Nephron (organoid): ENCODE data around the gene KCNG1.

Source experiments
- H3K27ac Mint-ChIP-seq, 3 experiments: 2 replicates each; pipeline ENCODE4 v1.8.0; 2020; ENCODE audit warnings: mixed read lengths in 3 of 3, mild to moderate bottlenecking in 2 of 3, moderate library complexity in 1 of 3
- H3K27me3 Mint-ChIP-seq: 2 replicates; pipeline ENCODE4 v1.8.0; 2021; ENCODE audit warnings: low read depth, mild to moderate bottlenecking, moderate library complexity, mixed read lengths
- H3K36me3 Mint-ChIP-seq: 2 replicates; pipeline ENCODE4 v1.8.0; 2020; ENCODE audit warnings: low read depth, mixed read lengths
- H3K4me1 Mint-ChIP-seq: 2 replicates; pipeline ENCODE4 v1.8.0; 2020; ENCODE audit warnings: mixed read lengths
- H3K4me3 Mint-ChIP-seq, 3 experiments: 2 replicates each; pipeline ENCODE4 v1.8.0; 2020; ENCODE audit warnings: mild to moderate bottlenecking in 3 of 3, mixed read lengths in 3 of 3, moderate library complexity in 2 of 3
- H3K9me3 Mint-ChIP-seq: 2 replicates; pipeline ENCODE4 v1.8.0; 2020; ENCODE audit warnings: mixed read lengths
- CTCF ChIP-seq, 3 experiments: fragments of 200-600 bp; sonication (generic); IDR thresholded peaks; one replicate each; pipeline ENCODE4 v1.5.0; 2021; ENCODE audit warnings: antibody characterized with exemption in 3 of 3; ENCODE audit not compliant: unreplicated experiment in 3 of 3

KCNG1 gene

GRCh38 chr20:51061418-51062045 lies 38.6 kb upstream of the KCNG1 start:
- H3K36me3 Mint-ChIP-seq: no peaks in the 10 kb centered on the region
- H3K4me1 Mint-ChIP-seq: no peaks in the 10 kb centered on the region
- no peak overlapping the region for H3K27ac Mint-ChIP-seq
- no peak overlapping the region for H3K4me3 Mint-ChIP-seq
- TF ChIP-seq CTCF (IDR thresholded peaks at IDR 0.05; ENCODE audit: unreplicated experiment in 3 of 3): no peak
- no peaks in the 10 kb centered on the region for H3K9me3 Mint-ChIP-seq
- peaks cover 30% of the 10 kb centered on the region for H3K27me3 Mint-ChIP-seq

DNA sequence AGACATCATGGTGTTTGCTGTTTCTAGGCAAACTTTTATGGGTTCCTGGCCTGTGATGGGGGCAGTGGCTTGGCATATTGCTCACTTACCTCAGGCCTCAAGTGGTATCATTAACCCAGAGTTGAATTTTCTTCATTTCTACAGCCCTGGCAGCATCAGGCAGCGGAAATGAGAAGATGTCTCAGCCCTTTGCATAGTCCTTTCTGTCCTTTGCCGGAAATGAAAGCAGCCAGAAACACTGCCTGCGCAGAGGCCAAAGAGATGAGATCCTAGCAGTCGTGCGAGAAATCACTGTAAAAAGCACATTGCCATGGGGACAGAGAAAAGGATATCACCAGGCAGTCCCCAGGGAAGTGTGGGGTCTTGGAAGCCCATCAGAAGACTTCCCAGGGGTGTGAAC lies 37.4 kb upstream of the KCNG1 start:
- no peaks in the 10 kb centered on the region for H3K36me3 Mint-ChIP-seq
- no peak for TF ChIP-seq CTCF (IDR thresholded peaks at IDR 0.05; ENCODE audit: unreplicated experiment in 3 of 3)
- H3K27me3 Mint-ChIP-seq: peaks cover 30% of the 10 kb centered on the region
- H3K9me3 Mint-ChIP-seq: no peaks in the 10 kb centered on the region
- H3K4me3 Mint-ChIP-seq: no peak overlapping the region
- H3K27ac Mint-ChIP-seq: no peak overlapping the region
- H3K4me1 Mint-ChIP-seq: no peaks in the 10 kb centered on the region

DNA sequence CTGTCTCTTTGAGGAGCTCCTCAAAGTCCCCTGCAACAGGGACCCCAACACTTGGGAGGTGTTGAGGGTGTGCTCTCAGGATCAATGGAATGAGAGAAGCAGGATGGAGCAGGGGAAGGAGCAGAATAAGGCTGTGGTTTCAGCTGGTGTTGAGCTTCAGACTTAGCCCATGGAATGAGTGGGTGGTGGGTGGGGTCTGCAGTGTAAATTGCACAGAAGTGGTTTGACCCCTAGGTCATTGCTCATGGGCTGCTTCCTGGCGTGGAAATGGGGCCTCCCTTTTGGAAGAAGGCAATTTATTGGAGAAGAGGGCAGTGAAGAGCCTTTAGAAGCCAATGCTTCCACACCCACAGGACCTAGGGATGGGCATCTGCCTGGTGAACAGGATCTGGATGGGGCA lies 37.0 kb upstream of the KCNG1 start:
- no peaks in the 10 kb centered on the region for H3K36me3 Mint-ChIP-seq

DNA sequence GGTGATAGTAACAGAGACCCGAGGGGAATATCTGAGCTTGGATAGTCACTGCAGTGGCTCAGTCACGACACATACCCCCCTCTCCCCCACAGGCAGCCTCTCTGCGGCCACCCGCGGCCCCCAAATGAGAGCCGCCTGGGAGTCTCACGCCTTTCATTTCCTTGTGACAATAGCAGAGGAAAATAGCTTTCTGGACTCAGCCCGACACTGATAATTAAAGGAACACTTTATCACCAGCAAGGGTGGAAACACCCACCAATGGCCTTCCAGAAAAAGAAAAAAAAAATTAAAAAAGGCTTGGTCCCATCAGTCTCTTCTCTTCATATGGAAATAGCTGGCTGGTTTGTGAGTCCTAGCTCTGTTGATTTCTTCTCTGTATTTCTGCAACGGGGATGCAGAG lies 35.1 kb upstream of the KCNG1 start:
- no peak overlapping the region for H3K27ac Mint-ChIP-seq
- H3K9me3 Mint-ChIP-seq: no peaks in the 10 kb centered on the region
- TF ChIP-seq CTCF (IDR thresholded peaks at IDR 0.05; ENCODE audit: unreplicated experiment in 3 of 3): no peak
- no peaks in the 10 kb centered on the region for H3K4me1 Mint-ChIP-seq
- H3K36me3 Mint-ChIP-seq: no peaks in the 10 kb centered on the region
- H3K4me3 Mint-ChIP-seq: no peak overlapping the region
- peaks cover 33% of the 10 kb centered on the region for H3K27me3 Mint-ChIP-seq

More for the DNA sequence above, 37.0 kb upstream of the KCNG1 start:
- no peak overlapping the region for H3K27ac Mint-ChIP-seq
- no peak for TF ChIP-seq CTCF (IDR thresholded peaks at IDR 0.05; ENCODE audit: unreplicated experiment in 3 of 3)
- H3K9me3 Mint-ChIP-seq: no peaks in the 10 kb centered on the region
- peaks cover 30% of the 10 kb centered on the region for H3K27me3 Mint-ChIP-seq
- no peaks in the 10 kb centered on the region for H3K4me1 Mint-ChIP-seq
- H3K4me3 Mint-ChIP-seq: no peak overlapping the region

DNA sequence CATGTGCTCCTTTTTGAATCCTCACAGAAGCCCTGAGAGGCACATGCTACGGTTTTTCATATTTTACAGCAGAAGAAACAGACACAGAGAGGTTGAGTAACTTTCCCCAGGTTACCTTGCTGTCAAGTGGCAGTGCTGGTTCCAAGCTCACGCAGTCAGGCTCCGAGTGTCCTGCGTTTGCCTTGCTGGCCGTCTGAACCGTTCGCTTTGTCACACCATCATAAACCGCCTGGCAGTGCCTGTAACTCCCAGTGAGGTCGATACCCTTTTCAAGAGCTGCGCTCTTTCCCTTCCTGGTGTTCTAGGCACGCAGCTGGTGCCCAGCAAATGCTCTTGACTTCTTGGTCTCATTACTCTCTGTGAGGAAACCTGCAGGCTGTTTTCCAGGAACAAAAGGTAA lies 31.3 kb upstream of the KCNG1 start:
- no peaks in the 10 kb centered on the region for H3K9me3 Mint-ChIP-seq
- H3K27me3 Mint-ChIP-seq: peaks cover 14% of the 10 kb centered on the region
- H3K4me3 Mint-ChIP-seq: no peak overlapping the region
- no peak for TF ChIP-seq CTCF (IDR thresholded peaks at IDR 0.05; ENCODE audit: unreplicated experiment in 3 of 3)
- no peak overlapping the region for H3K27ac Mint-ChIP-seq
- peaks cover 4% of the 10 kb centered on the region for H3K4me1 Mint-ChIP-seq
- H3K36me3 Mint-ChIP-seq: no peaks in the 10 kb centered on the region

DNA sequence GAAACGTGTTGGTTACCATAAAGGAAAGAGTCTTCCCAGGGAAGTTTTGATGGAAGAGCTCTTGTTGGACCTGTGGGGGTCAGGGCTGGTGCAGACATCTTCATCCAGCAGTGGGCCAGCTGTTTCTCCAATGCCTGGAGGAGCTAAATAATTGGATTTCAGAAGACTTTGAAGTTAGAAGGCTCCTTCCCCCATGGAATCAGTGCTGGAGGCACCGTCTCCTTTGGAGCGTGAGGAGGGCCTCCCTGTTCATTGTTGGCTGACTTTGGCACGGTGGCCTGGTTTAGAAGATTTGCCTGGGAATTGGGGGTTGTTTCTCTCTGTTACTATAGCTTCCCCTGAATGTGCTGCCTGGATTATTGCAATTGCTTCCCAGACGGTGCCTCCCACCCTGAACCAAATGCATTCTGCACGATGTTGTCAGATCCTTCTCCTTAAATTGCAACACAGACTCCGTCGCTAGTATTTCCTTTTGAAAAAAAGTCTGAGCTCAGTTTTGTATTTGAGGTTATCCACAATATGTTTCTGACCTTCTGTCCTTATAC lies 27.7 kb upstream of the KCNG1 start:
- no peak for TF ChIP-seq CTCF (IDR thresholded peaks at IDR 0.05; ENCODE audit: unreplicated experiment in 3 of 3)
- no peaks in the 10 kb centered on the region for H3K36me3 Mint-ChIP-seq
- peaks cover 4% of the 10 kb centered on the region for H3K4me1 Mint-ChIP-seq
- no peak overlapping the region for H3K27ac Mint-ChIP-seq
- peaks cover 2% of the 10 kb centered on the region for H3K9me3 Mint-ChIP-seq
- H3K27me3 Mint-ChIP-seq: peaks cover 9% of the 10 kb centered on the region
- H3K4me3 Mint-ChIP-seq: no peak overlapping the region
